Effector CD8-positive, alpha-beta T cell (primary cell): ENCODE results near the gene MSI1.

Experiments
- DNase-seq: peaks from one replicate; lab custom pipeline; 2025; lab: John Stamatoyannopoulos, UW

Gene MSI1

GRCh38 chr12:120321382-120322202 is 47.4 kb downstream of the MSI1 start:
- DNase-seq = no peak

- peak; percentile 100 for DNase-seq
Observed at GRCh38 chr12:120317224-120318105, 51.5 kb downstream of the MSI1 start.

- DNase-seq = no peak
Observed at GRCh38 chr12:120316798-120317223, 52.2 kb downstream of the MSI1 start.

GRCh38 chr12:120314220-120314619 is 54.7 kb downstream of the MSI1 start:
- DNase-seq = no peak

GRCh38 chr12:120301962-120302815 is 66.8 kb downstream of the MSI1 start, which contains the start of gene SIRT4:
TSS of gene SIRT4 (plus strand) at chr12:120302321. CDS start at chr12:120303562, 1,241 bp downstream.
- DNase-seq = peak; percentile 83

- DNase-seq = peak; percentile 73
Observed at GRCh38 chr12:120292661-120293531, 76.1 kb downstream of the MSI1 start, which contains the start of gene RNU4-1. TSS of gene RNU4-1 (minus strand) at chr12:120293237.

GRCh38 chr12:120292411-120292660 is 76.6 kb downstream of the MSI1 start:
- DNase-seq = no peak
